Left cardiac atrium (tissue), 4 donors: Measurements from ENCODE around the gene CCDC192. TPM values are rescaled to one million over a fixed set of nuclear protein-coding genes. Genes with fewer than 3 reads are reported as not detected.
"Not testable (repeated sequence)": the region's sequence is repeated elsewhere in the genome, so short reads cannot be mapped to it uniquely, and the experiment has no call there.

Experiments used
- ATAC-seq, 2 donors: fragments of 200-7000 bp; cut with Tn5 transposase; one replicate each; pipeline ENCODE4 v1.9.1; 2020; ENCODE audit warnings: mild to moderate bottlenecking in 2 of 2, moderate library complexity in 2 of 2
- DNase-seq: peaks from one replicate; pipeline ENCODE4 v3.0.0-alpha.2; 2020
- intact Hi-C, 2 donors: fragments of 100-400 bp; cut with DNase I; formaldehyde crosslinking; loops; one replicate each; pipeline versions ENCODE4 v1.14.1 to v1.15.1; 2022 to 2023
- total RNA-seq, 2 donors: library from RNA; stranded (reverse); fragmentation: NEBNext Ultra II Directional; extraction: Animal tissue kit (Norgen Biotek cat#: 25700); gene quantifications; one replicate each; pipeline ENCODE4 v1.2.1, GENCODE V29; 2021
- donor health status: DM: no; HTN: yes; CAD: no.
- donor health status: DM: no; HTN: yes; CAD: no; lungs with severe emphysema.
- donor health status: DM: yes; HTN: yes; CAD: no.
- donor health status: Dilated cardiomyopathy.

The CCDC192 gene
- total RNA-seq, 2 donors from 2014 or later: not detected

DNA sequence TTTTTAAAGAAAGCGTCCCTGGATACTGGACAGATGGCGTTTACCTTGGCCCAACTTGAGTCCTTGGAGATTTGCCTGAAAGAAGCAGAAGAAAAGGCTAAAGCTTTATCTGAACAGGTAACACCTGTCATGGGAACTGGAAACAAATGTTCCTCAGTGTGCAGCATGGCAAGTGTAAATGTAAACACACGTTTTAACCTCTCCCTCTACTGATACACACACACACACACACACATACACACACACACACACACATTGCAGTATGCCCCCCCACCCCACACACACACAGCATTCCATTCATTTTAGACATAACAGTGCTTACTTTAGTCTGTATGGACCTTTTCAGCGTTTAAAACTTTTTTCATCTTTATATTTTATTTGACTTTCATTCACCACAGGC, 51.1 kb downstream of the CCDC192 start:
- no peak for ATAC-seq
- intact Hi-C loops: loop anchor here in 1 of 2 donors (10.0 kb wide), 2 partner anchors 189 to 331 kb away; partner anchors contain the start of gene SLC12A2
- no peak for DNase-seq

DNA sequence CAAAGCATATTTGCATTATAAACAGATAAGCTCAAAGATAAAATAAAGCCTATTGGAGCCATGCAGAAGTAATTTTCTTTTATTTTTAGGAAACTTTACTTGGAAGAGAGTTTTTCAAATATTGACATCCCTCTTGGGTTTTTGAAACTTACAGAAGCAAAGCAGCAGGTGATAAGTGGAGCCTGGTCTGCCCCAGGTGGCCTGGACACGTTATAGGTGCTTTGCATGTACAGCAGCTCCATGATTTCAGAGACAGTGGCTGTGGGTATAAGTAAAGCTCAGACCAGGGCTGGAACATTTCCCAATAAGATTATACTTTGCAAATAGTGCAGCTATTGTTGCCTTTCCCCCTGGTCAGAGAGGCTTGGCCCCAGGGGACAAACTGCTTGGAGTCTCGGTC, 51.5 kb downstream of the CCDC192 start:
- intact Hi-C loops: loop anchor here in 1 of 2 donors (5.0 to 10.0 kb wide), 3 partner anchors 190 to 443 kb away; partner anchors contain the start of gene SLC12A2
- ATAC-seq (no peak), DNase-seq (no peak)

DNA sequence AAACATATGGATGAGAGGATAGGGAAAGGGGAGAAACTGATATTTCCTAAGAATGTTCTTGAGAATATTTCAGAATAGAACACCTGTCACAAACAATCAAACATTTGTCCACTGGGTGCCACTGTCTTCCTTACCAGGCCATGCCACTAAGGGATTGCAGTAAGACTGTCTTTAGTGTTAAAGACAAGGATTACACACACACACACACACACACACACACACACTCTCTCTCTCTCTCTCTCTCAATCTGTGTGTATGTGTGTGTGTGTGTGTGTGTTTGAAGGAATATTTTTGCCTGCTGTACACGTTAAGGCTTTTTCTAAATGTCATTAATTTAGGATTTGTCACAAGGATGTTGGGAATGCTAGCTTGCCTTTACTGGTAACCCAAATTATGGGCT, 54.4 kb downstream of the CCDC192 start:
- intact Hi-C loops: loop anchor here in 1 of 2 donors (5.0 to 10.0 kb wide), 3 partner anchors 193 to 440 kb away; partner anchors contain the start of gene SLC12A2
- peak in 1 of 2 donors; percentile 51 for ATAC-seq
- peak; percentile 23 for DNase-seq

DNA sequence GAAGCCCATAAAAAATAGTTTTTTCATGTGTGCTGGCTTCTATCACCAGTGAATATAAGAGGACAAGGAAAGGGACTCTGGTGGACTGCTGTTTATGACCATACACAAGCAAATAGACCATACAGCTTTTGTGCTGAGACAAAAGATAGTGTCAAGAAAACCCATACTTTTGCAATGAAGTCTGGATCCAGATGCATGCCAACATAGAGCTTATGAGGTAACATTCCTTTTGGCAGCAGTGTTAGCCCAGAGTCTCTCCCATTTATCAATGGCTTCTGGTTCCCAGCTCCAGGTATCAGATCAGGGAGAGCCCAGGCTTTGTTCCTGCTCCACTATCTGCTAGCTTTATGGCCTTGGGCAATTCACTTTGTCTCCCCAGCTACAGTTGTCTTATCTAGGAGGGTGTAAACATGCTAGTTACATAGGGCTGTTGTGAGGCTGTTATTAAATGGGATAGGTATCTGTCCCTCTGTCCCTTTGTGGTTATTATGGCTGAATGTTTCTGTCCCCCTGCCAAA, 55.6 kb downstream of the CCDC192 start:
- ATAC-seq: no peak
- DNase-seq: no peak
- intact Hi-C loops: loop anchor here in 1 of 2 donors (5.0 to 10.0 kb wide), 3 partner anchors 194 to 438 kb away; partner anchors contain the start of gene SLC12A2

DNA sequence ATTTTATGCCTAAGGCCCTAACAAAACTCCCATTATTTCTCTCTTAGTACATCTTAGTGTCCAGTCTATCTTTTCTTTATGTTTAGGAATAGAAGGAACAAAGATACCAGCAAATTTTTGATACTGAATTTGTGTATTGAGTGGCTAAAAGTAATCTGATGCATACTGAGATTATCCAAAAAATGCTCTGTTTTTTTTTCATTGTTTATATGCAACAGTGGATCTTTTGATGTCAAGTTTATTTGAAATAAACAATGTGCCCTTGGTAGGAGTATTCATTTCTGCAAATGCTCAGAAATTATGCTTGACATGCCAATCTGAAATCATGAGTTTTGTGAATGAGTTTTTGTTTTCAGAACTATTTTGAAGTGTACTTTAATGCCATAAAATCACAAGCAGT, 58.7 kb downstream of the CCDC192 start:
- intact Hi-C loops: no loop called here
- ATAC-seq: no peak
- no peak for DNase-seq

DNA sequence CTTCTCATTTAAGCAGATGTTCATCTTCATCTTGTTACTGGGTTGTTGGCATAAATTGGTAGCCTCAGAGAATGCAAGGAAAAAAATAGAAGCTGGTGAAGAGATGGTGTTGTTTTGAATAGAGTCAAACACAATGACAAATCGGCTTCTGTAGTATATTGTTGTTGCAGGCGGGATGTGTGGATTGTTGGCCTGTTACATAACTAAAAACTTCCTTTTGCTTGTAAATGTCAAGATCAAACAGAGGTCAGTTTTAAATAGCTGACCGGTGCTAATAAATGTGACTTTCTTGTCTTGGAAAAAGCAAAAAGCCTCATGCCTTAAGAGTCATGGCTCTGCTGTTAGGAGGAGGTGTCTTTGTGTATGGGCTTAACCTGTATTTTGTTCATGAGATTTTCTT, 59.2 kb downstream of the CCDC192 start:
- intact Hi-C loops: no loop called here
- ATAC-seq (no peak), DNase-seq (no peak)

DNA sequence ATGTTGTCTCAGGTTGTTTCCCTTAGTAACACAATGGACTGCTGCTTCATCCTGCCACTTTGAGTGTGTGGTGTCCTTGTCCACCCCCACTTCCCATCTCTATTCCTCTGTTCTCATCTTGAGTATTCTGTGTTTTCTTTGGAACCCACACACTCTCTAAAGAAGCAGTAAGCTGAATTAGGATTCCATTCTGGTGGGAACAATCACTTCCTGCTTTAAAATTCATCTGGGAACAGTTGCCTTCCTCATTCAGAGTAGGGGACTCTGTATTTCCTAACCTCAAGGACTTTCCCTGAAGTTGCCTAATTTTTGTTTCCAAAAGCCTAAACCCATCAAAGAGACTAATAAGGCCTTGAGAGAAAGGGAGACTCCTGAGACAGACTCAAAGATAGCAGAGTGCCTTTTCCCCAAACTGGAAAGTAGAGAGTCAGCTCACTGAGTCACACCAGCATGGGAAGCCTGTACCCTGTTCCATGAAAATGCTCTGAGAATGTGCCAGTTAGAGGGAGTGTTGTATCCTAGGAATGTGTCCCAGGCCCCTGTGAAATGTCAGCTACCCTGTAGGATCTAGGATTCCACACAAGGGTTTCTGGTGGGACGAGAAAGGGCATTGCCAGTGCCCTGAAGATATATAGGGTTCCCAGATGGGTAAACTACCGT, 63.6 kb downstream of the CCDC192 start:
- DNase-seq: no peak
- intact Hi-C loops: no loop called here
- ATAC-seq: no peak

DNA sequence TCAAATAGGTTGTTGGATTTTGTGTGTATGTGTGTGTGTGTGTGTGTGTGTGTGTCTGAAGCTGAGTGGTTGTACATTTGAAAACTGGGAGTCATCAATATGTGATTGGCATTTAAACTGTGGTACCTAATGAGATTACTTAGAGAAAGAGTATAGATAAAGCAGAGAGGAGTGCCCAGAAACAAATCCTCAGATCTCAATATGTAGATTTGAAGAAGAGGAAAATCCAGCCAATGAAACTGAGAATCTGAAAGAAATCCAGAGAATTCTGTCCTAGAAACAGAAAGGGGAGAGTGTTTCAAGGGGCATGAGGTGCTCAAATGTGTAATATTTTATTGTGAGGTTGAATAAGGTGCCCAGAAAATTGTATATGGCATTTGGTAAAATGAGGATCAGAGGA, 66.2 kb downstream of the CCDC192 start:
- ATAC-seq (no peak), DNase-seq (no peak)
- intact Hi-C loops: no loop called here

DNA sequence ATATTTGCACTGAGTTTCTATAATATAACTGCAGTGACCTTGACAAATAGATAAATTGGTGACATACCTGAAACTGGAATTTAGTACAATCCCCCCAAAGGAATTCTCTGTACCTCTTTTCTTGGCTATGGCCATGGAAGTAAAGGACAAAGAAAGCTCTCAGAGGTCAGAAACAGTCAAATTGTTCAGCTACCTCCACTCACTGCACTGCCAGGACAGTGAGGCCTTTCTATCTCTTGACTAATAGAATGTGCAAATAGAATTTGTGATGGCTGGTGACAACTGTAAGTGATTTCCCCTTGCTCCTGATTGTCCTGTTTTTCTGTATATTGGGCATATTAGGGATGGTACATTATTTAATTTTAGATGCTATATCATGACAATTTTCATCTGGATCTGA, 67.1 kb downstream of the CCDC192 start:
- intact Hi-C loops: no loop called here
- no peak for ATAC-seq
- no peak for DNase-seq

DNA sequence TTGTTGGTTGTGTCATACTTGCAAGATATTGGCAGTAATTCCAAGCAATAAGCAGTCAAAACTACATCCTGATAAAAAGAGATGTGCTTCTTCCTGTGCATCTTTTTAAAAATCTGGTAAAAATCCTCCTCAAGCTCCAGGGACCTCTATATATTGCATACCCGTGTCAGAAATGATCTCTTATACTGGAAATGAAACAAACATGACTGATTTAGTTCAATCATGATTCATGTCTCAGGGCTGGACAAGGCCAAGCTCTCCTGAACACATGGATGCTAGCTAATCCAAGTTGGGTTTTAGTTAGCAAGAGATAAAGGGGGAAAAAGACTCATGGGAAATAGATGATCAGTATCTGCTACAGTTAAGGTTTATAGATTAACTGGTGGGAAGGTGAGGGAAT, 69.3 kb downstream of the CCDC192 start:
- intact Hi-C loops: no loop called here
- no peak for ATAC-seq
- no peak for DNase-seq

DNA sequence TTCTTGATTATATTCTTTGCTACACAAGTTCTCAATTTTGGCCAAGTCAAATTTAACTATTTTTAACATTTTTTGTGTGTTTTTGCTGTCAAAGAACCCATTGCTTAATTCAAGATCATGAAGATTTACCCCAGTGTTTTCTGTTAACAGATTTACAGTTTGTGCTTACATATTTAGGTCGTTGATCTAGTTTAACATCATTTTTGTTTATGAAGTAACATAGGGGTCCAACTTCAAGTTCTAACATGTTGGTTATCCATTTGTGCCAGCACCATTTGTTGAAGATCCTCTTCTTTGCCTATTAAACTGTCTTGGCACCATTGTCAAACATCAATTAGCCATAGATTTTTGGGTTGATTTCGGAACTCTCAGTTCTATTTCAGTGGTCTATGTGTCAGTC, 71.0 kb downstream of the CCDC192 start:
- DNase-seq (no peak), ATAC-seq (no peak)
- intact Hi-C loops: no loop called here

DNA sequence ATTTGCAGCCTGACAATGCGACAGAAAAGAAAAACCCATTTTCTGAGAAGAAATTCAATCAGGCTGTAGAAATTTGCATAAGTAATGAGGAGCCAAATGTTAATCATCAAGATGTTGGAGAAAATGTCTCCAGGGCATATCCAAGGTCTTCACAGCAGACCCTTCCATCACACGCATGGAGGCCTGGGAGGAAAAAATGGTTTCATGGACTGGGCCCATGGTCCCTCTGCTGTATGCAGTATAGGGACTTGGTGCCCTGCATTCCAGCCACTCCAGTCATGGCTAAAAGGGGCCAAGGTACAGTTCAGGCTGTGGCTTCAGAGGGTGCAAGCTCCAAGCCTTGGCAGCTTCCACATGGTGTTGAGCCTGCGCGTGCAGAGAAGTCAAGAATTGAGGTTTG, 73.3 kb downstream of the CCDC192 start:
- intact Hi-C loops: no loop called here
- no peak for ATAC-seq
- no peak for DNase-seq

DNA sequence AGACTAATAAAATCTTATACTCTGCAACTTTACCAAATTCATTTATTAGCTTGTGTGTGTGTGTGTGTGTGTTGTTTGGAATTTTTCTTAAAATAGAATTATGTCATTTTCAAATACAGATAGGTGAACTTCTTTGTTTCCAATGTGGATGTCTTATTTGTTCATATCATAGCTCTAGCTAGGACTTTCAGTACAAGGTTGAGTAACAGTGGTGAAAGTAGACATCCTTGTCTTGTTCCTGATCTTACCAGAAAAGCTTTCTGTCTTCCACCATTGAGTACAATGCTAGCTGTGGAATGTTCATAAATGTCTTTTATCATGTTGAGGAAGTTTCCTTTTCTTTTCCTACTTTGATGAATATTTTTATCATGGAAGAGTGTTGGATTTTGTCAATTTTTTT, 74.8 kb downstream of the CCDC192 start:
- intact Hi-C loops: no loop called here
- no peak for ATAC-seq

DNA sequence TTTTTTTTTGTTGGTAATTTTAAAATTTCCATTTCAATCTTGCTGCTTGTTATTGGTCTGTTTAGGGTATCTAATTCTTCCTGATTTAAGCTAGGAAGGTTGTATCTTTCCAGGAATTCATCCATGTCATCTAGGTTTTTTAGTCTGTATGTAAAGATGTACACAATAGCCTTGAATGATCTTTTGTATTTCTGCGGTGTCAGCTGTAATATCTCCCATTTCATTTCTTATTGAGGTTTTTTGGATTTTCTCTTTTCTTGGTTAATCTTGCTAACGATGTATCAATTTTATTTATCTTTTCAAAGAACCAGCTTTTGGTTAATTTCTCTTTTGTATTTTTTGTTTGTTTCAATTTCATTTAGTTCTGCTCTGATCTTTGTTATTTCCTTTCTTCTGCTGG, 79.3 kb downstream of the CCDC192 start:
- intact Hi-C loops, DNase-seq, ATAC-seq: not testable (repeated sequence)

More for the DNA sequence above, 74.8 kb downstream of the CCDC192 start:
- DNase-seq: no peak

DNA sequence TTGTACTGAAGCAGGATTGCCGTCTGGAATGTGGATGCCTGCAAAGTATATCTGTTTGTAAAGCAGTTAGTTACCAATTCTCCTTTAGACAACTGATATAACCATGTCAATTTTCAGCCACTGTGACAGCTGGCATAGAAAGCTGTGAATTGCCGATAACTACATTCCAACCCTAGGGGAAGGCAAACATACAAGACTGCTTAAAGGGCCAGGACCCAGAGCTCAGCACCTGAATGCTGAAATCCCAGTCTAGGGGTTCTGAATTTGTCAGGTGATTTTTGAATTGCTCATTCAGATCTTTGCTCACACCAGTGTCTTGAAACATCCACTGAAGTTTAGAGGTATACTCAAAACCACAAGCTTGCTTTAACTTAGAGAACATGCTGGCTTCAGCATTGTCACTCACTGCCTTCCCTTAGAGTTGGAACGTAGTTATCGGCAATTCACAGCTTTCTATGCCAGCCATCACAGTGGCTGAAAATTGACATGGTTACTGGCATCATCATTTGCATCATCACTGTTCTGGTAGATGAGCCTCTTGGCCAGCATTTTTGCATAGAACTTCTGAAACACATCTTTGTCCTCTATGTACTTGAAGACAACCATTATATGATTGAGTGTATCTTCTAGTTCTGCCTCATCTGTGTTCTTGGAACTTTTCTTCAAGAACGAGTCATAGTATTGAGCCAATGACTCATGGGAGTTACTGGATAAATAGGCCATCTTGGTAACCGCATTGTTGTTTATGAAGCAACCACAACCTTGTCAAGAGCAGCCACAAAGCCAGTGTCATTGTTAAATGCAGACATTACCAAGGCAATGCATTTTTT, 82.1 kb downstream of the CCDC192 start:
- DNase-seq (no peak), ATAC-seq (no peak)
- intact Hi-C loops: no loop called here

DNA sequence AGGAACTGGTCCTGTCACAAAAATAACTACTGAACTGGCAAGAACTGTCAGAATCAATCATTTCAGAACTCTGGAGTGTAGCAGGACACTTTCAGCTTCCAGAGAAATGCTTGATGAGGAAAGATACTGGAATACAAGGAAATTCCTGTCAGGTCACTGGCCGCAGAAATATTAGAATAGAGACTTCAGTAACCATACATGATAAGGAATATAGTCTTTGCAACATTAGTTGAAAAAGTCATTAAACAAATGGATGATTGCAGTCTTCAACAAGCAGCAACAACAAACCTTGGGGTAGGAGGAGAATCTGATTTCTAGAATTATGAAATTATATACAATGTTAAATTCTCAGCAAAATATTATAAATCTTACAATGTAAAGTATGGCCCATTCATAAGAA, 88.2 kb downstream of the CCDC192 start:
- ATAC-seq: no peak
- intact Hi-C loops: no loop called here

DNA sequence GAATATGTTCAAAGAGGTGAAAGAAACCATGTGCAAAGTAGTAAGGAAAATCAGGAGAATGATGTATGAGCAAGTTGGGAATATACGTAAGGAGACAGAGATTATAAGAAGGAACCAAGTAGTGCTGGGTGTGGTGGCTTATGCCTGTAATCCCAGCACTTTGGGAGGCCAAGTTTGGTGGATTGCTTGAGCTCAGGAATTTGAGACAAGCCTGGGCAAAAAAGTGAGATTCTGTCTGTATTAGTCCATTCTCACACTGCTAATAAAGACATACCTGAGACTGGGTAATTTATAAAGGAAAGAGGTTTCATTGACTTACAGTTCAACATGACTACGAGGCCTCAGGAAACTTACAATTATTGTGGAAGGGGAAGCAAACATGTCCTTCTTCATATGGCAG, 88.7 kb downstream of the CCDC192 start:
- intact Hi-C loops, ATAC-seq, DNase-seq: not testable (repeated sequence)

More for the DNA sequence above, 88.2 kb downstream of the CCDC192 start:
- no peak for DNase-seq

DNA sequence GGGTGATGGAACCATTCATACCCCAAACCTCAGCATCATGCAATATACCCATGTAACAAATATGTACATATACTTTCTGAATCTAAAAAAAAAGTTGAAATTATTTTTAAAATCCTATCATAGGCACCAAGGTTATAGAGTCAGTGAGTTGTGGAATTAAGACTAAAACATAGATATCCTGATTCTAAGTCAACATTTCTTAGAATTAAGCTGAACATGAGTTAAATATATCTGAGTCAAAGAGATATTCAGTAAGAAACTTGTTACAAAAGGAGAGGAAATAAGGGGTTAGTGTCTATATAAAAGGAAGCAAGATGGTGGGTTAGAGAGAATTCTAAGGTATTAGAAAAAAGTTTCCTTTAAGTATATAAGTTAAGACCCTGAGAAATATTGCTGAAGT, 89.9 kb downstream of the CCDC192 start:
- DNase-seq (no peak), ATAC-seq (no peak)
- intact Hi-C loops: no loop called here

DNA sequence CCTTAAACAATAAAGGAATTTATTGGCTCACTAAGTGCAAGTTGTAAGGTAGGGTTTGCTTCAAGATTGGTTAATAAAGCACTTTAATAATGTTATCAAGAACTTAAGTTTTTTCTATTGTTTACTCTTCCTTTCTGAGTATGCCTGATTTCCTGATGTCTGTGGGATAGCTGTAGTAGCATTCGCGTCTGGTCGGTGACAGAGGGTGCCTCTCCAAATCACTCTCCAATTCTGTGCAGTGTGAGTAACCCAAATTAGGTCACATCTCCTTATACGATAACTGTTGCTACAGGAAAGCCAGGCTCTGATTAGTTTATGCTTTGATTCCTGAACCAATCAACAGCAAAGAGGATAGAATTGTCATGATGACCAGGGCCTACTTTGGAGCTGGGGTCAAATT, 90.7 kb downstream of the CCDC192 start:
- ATAC-seq (no peak), DNase-seq (no peak)
- intact Hi-C loops: no loop called here

DNA sequence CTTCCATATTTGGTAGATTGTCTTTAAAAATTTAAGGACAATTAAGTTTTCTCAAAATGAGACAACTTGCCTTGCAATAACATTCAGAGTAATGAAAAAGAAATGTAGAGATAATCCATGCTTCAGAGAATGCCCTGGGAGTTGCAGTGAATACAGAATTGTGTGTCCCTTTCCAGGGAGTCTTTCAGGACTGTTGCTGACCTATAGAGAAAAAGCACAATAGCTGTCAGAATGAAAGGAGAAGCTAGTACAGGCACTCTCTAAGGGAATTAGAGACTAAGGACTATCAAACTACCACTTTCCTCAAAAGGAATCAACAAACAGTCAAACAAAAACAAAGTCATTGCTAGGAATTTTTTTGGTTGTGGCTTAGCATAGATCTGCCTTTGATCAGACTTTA, 93.0 kb downstream of the CCDC192 start:
- no peak for DNase-seq
- intact Hi-C loops: no loop called here
- ATAC-seq: no peak
